Lung (tissue), 12 donors: ENCODE data around the gene CCR3. TPM values are rescaled to one million over a fixed set of nuclear protein-coding genes. Genes with fewer than 3 reads are reported as not detected.

Experiments
- ATAC-seq: fragments of 200-7000 bp; cut with Tn5 transposase; one replicate; pipeline ENCODE4 v1.9.1; 2020; ENCODE audit warnings: moderate number of reproducible peaks; ENCODE audit not compliant: insufficient read depth, low FRiP score
- DNase-seq, 3 donors: peaks; one replicate each; pipeline ENCODE4 v3.0.0-alpha.2; 2013 to 2017
- H3K27ac ChIP-seq, 2 donors: one replicate each; pipeline ENCODE4 v1.5.1; 2013; ENCODE audit warnings: mild to moderate bottlenecking in 2 of 2, moderate library complexity in 2 of 2, control low read depth in 1 of 2, inconsistent platforms in 1 of 2, low read depth in 1 of 2, low read length in 1 of 2
- H3K27me3 ChIP-seq, 3 donors: one replicate each; pipeline ENCODE4 v1.5.1; 2013; ENCODE audit warnings: low read length in 2 of 3; ENCODE audit not compliant: control insufficient read depth in 3 of 3, insufficient read depth in 3 of 3
- H3K36me3 ChIP-seq, 4 donors: one replicate each; pipeline ENCODE4 v1.5.1; 2013; ENCODE audit warnings: low read length in 4 of 4, mild to moderate bottlenecking in 1 of 4, moderate library complexity in 1 of 4; ENCODE audit not compliant: control insufficient read depth in 4 of 4, insufficient read depth in 4 of 4
- H3K4me1 ChIP-seq, 5 donors: one replicate each; pipeline ENCODE4 v1.5.1; 2013; ENCODE audit warnings: low read length in 5 of 5, mild to moderate bottlenecking in 2 of 5, moderate library complexity in 1 of 5; ENCODE audit not compliant: control insufficient read depth in 5 of 5, insufficient read depth in 5 of 5
- H3K4me3 ChIP-seq: one replicate; pipeline ENCODE4 v1.5.1; 2013; ENCODE audit warnings: mild to moderate bottlenecking, control low read depth, moderate library complexity
- H3K9ac ChIP-seq, 2 donors: one replicate each; pipeline ENCODE4 v1.5.1; 2013; ENCODE audit warnings: low read length in 2 of 2, control low read depth in 1 of 2; ENCODE audit not compliant: insufficient read depth in 1 of 2
- H3K9me3 ChIP-seq, 4 donors: one replicate each; pipeline ENCODE4 v1.5.1; 2013; ENCODE audit warnings: low read length in 3 of 4, mild to moderate bottlenecking in 1 of 4, moderate library complexity in 1 of 4; ENCODE audit not compliant: control insufficient read depth in 4 of 4, insufficient read depth in 3 of 4
- WGBS, 2 donors: extraction: QIAGEN DNeasy Blood & Tissue Kit; methylation state at CpG; one replicate each; pipeline ENCODE4 v1.1.7; 2013; 5-methylcytosine and 5-hydroxymethylcytosine counted together
- polyA plus RNA-seq, 2 donors: library from polyadenylated mRNA; stranded (reverse); fragments of 200-250 nt; gene quantifications; one replicate each; pipeline ENCODE4 v1.2.1, GENCODE V29; 2013
- total RNA-seq, 2 donors: library from RNA; depleted of rRNA in 1 of 2; stranded (reverse); fragments of >200 nt in 1 of 2; gene quantifications; one replicate each; pipeline ENCODE4 v1.2.1, GENCODE V29; 2014 to 2021
- TF ChIP-seq, protein P1 (sequence below): IDR thresholded peaks from 2 replicates; pipeline ENCODE4 v1.5.1; 2012; ENCODE audit warnings: mild to moderate bottlenecking; ENCODE audit errors: control extremely low read depth, extremely low read depth
- donor health status: control.
- donor health status: control.
- donor health status: Bipolar disorder and iron deficiency.
- donor health status: healthy.
- donor health status: DM: yes; HTN: yes; CAD: no.

The CCR3 gene
- total and polyA plus RNA-seq, 4 donors, result 0.15 to 0.88 (median 0.31) TPM; not detected in 1

DNA sequence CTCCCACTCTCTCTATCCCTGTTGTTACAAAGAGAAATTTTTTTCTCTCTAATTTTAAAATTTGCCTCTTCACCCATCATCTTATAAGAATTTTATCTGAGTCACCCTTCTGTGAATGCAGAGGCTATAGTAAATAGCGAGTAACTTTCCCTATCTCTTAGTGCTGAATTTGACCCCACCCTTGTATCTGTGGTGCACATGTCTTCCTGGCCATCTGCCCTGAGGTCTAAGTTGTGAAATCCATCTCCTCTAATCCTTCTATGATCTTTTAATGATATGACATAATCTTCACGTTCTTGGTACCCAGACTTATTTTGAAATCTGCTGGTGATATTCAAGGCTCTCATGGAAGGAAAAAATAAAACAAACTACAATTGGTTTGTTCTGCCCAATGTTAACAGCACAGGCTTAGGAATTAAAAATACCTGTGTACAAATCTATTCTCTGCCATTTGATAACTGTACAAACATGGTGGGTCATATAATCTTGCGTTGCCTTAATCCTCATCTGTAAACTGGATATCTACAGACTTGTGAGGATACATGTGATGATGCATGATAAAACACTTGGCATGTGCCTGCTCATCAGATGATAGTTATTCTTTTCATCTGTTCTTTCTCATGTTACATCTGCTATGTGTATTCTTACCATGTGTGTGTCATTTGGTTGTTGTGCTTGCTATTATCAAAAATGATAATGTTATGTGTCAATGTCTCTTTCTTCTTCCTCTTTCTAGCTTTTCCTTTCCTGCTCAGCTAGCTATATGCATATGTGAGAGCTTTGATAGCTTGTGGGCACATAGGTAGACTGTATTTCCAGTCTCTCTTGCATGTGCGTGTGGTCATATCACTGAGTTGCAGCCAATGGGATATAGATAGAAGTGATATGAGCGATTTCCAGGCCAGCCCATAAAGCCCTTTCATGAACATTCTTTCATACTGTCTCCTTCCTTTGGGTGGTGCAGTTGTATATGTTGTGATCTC lies 13.7 kb upstream of the CCR3 start:
- Histone ChIP-seq H3K4me3 (no peak overlapping the region), H3K27ac (no peak overlapping the region), H3K4me1 (peaks cover 0 to 12% (median 0%) of the 10 kb centered on the region in 5 donors), H3K27me3 (no peaks in the 10 kb centered on the region), H3K9ac (no peak overlapping the region), H3K36me3 (no peaks in the 10 kb centered on the region), H3K9me3 (no peaks in the 10 kb centered on the region)
- TF ChIP-seq, protein P1, sequence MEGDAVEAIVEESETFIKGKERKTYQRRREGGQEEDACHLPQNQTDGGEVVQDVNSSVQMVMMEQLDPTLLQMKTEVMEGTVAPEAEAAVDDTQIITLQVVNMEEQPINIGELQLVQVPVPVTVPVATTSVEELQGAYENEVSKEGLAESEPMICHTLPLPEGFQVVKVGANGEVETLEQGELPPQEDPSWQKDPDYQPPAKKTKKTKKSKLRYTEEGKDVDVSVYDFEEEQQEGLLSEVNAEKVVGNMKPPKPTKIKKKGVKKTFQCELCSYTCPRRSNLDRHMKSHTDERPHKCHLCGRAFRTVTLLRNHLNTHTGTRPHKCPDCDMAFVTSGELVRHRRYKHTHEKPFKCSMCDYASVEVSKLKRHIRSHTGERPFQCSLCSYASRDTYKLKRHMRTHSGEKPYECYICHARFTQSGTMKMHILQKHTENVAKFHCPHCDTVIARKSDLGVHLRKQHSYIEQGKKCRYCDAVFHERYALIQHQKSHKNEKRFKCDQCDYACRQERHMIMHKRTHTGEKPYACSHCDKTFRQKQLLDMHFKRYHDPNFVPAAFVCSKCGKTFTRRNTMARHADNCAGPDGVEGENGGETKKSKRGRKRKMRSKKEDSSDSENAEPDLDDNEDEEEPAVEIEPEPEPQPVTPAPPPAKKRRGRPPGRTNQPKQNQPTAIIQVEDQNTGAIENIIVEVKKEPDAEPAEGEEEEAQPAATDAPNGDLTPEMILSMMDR, result no peak
- ATAC-seq, result no peak
- 38 to 62% methylated on average over 5 of the region's 5 CpGs for WGBS, 2 donors
- peak in 1 of 3 donors; percentile 20 for DNase-seq

DNA sequence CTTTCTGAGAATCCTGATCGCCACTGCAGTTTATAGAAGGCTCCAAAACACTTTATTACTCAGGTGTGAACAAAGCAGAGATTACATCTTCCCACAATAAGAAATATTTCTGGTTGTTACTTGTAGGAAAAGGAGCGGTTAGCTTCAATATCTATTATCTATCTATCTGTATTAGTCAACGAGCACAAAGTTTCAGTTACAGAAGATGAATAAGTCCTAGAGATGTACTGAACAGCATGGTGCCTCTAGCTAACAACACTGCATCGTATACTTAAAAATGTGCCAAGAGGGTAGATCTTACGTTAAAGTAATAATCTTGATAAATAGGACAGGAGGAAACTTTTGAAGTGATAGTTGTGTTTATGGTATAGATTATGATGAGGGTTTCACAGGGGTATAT lies 10.9 kb upstream of the CCR3 start:
- Histone ChIP-seq H3K27me3 (no peaks in the 10 kb centered on the region), H3K4me3 (no peak overlapping the region), H3K9ac (no peak overlapping the region), H3K4me1 (peaks cover 0 to 12% (median 0%) of the 10 kb centered on the region in 5 donors), H3K27ac (no peak overlapping the region), H3K36me3 (no peaks in the 10 kb centered on the region), H3K9me3 (no peaks in the 10 kb centered on the region)
- no peak for ATAC-seq
- WGBS, 2 donors, result 89 to 90% methylated on average over 5 of the region's 5 CpGs
- DNase-seq, result no peak
- TF ChIP-seq, protein P1, result no peak

DNA sequence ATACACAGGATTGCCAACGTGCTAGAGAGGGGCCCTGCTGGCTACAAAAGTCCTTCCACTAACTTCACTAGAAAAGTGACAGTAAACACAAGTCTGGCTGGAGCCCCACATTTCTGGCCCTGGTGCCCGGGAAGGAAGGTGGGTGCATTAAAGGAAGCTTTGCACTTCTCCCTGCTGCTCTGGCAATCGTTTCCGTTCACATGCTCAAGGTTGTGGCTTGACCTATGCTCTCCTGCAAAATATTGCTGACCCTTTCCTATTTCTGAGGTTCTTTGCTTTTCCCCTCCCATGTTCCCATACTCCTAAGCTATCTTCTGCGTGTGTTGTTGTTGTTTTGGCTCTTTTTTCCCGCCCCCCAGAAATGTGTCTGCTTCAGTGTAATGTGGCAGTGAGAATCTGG lies 9.1 kb upstream of the CCR3 start:
- no peaks in the 10 kb centered on the region for H3K36me3 ChIP-seq
- H3K4me1 ChIP-seq, result peaks cover 0 to 12% (median 0%) of the 10 kb centered on the region in 5 donors
- no peak overlapping the region for H3K4me3 ChIP-seq
- H3K27me3 ChIP-seq, result no peaks in the 10 kb centered on the region
- 49 to 58% methylated on average over 6 of the region's 6 CpGs for WGBS, 2 donors
- ATAC-seq, result no peak
- no peak for DNase-seq
- peaks cover 0 to 2% (median 0%) of the 10 kb centered on the region in 4 donors for H3K9me3 ChIP-seq
- TF ChIP-seq, protein P1, result no peak
- no peak overlapping the region for H3K9ac ChIP-seq
- H3K27ac ChIP-seq, result no peak overlapping the region
